HEK293T (cell line): Measurements from ENCODE around the gene CCDC83.

Experiments
- ARNT ChIP-seq: fragments of 450-650 bp; IDR thresholded peaks from 2 replicates; pipeline ENCODE4 v1.6.1; 2017; ENCODE audit warnings: mild to moderate bottlenecking
- BHLHE40 ChIP-seq: fragments of 450-650 bp; IDR thresholded peaks from 2 replicates; pipeline ENCODE4 v1.6.1; 2016; ENCODE audit warnings: mild to moderate bottlenecking, moderate library complexity, borderline replicate concordance
- CTBP1 ChIP-seq: fragments of 450-650 bp; IDR thresholded peaks from 2 replicates; pipeline ENCODE4 v1.6.1; 2016; ENCODE audit warnings: borderline replicate concordance
- FOXA1 ChIP-seq: fragments of 450-650 bp; IDR thresholded peaks from 2 replicates; pipeline ENCODE4 v1.6.1; 2016; ENCODE audit warnings: mild to moderate bottlenecking
- FOXK2 ChIP-seq: fragments of 450-650 bp; IDR thresholded peaks from 2 replicates; pipeline ENCODE4 v1.6.1; 2016; ENCODE audit warnings: mild to moderate bottlenecking
- FOXM1 ChIP-seq: fragments of 450-650 bp; IDR thresholded peaks from 2 replicates; pipeline ENCODE4 v1.6.1; 2017; ENCODE audit warnings: mild to moderate bottlenecking, borderline replicate concordance
- HDGF ChIP-seq: fragments of 450-650 bp; IDR thresholded peaks from 2 replicates; pipeline ENCODE4 v1.6.1; 2017; ENCODE audit warnings: antibody characterized with exemption, borderline replicate concordance
- NFRKB ChIP-seq: fragments of 450-650 bp; IDR thresholded peaks from 2 replicates; pipeline ENCODE4 v1.6.1; 2016; ENCODE audit warnings: mild to moderate bottlenecking, moderate library complexity
- SP1 ChIP-seq: fragments of 450-650 bp; IDR thresholded peaks from 2 replicates; pipeline ENCODE4 v1.6.1; 2017
- SUZ12 ChIP-seq: fragments of 450-650 bp; IDR thresholded peaks from 2 replicates; pipeline ENCODE4 v1.6.1; 2016; ENCODE audit warnings: mild to moderate bottlenecking
- ZNF384 ChIP-seq: fragments of 450-650 bp; IDR thresholded peaks from 2 replicates; pipeline ENCODE4 v1.6.1; 2016

DNA sequence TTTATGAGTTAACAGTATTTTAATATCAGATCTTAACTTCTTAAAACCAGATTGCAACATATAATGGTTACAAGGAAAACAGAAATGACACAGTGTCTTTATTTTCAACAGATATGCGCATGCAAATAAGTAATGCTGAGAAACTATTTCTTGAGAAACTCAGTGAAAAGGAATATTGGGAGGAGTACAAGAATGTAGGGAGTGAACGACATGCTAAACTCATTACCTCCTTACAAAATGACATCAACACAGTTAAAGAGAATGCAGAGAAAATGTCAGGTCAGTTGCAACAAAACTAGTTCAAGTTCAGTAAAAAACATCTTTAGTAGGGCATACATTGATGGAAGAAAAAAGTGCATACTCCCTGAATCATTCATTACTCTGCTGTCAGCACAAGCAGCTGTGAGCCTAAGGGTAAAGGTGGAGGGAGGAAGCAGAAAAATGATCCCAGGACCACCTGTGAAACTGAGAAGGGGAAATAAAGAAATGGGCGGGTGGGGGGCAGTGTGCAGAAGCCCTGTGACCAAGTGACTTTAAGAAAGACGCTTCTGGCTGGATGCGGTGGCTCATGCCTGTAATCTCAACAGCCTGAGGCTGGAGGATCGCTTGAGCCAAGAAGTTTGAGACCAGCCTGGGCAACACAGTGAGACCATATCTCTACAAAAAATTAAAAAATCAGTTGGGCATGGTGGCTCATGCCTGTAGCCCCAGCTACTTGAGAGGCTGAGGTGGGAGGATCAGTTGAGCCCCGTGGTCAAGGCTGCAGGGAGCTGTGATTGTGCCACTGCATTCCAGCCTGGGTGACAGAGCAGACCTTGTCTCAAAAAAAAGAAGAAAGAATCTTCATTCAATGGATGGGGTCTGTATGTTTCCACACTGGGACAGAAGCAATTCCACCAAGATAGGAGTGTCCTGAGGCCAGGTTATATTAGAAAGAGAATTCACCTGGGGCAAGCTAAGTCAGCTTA, 31.2 kb downstream of the CCDC83 start:
- TF ChIP-seq SUZ12 = no peak
- no peak for TF ChIP-seq FOXM1
- no peak for TF ChIP-seq ZNF384
- TF ChIP-seq CTBP1 = no peak
- no peak for TF ChIP-seq FOXA1
- no peak for TF ChIP-seq BHLHE40
- no peak for TF ChIP-seq NFRKB
- no peak for TF ChIP-seq SP1
- TF ChIP-seq HDGF = no peak
- no peak for TF ChIP-seq ARNT
- TF ChIP-seq FOXK2 = no peak
